ENCODE results near the gene DMRTB1.
"Not testable (repeated sequence)": the region's sequence is repeated elsewhere in the genome, so short reads cannot be mapped to it uniquely, and the experiment has no call there.

DMRTB1 gene

DNA sequence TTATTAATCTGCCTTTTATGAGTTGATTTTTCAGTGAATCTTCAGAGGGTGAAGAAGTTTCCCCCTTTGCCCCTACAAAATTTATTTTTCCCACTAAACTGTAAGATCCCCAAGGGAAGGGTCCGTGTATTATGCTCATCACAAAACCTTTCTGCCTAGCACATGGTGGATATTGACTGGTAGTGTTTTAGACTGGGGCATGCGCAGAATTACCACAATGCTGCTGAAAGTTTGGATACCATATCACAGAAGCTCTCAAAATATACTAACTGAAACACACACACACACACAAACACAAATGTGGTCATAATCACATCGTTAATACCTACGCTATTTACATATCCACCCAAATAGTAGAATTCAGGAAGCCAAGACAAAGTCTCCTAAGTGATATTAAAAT, 28.0 kb upstream of the DMRTB1 start:
- H2AFZ ChIP-seq (ENCODE audit: low read depth, low read length) = no peak overlapping the region
- H3K4me3 ChIP-seq (ENCODE audit: low read depth in 1 of 2, low read length in 2 of 2) = no peak overlapping the region
- no peaks in the 10 kb centered on the region for H3K4me1 ChIP-seq (ENCODE audit: insufficient read depth, low read length)
- H3K9ac ChIP-seq (ENCODE audit: low read depth, low read length) = no peak overlapping the region
- no peaks in the 10 kb centered on the region for H3K9me3 ChIP-seq (ENCODE audit: insufficient read depth, low read length, severe bottlenecking)
- peaks cover 13% of the 10 kb centered on the region for H3K27me3 ChIP-seq (ENCODE audit: insufficient read depth, low read length, poor library complexity)
- H3K79me2 ChIP-seq (ENCODE audit: insufficient read depth, low read length) = no peaks in the 10 kb centered on the region
- no peaks in the 10 kb centered on the region for H3K36me3 ChIP-seq (ENCODE audit: insufficient read depth, low read length)
- TF ChIP-seq, protein P1, sequence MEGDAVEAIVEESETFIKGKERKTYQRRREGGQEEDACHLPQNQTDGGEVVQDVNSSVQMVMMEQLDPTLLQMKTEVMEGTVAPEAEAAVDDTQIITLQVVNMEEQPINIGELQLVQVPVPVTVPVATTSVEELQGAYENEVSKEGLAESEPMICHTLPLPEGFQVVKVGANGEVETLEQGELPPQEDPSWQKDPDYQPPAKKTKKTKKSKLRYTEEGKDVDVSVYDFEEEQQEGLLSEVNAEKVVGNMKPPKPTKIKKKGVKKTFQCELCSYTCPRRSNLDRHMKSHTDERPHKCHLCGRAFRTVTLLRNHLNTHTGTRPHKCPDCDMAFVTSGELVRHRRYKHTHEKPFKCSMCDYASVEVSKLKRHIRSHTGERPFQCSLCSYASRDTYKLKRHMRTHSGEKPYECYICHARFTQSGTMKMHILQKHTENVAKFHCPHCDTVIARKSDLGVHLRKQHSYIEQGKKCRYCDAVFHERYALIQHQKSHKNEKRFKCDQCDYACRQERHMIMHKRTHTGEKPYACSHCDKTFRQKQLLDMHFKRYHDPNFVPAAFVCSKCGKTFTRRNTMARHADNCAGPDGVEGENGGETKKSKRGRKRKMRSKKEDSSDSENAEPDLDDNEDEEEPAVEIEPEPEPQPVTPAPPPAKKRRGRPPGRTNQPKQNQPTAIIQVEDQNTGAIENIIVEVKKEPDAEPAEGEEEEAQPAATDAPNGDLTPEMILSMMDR (IDR thresholded peaks at IDR 0.05; ENCODE audit: borderline replicate concordance, extremely low read depth, low read length, poor library complexity, severe bottlenecking) = no peak
- no peak for TF ChIP-seq EZH2 (IDR thresholded peaks at IDR 0.05; ENCODE audit: borderline replicate concordance, low read depth, low read length, severe bottlenecking)
- H3K27ac ChIP-seq (ENCODE audit: low read length) = no peak overlapping the region
- no peaks in the 10 kb centered on the region for H4K20me1 ChIP-seq (ENCODE audit: insufficient read depth, low read length)
- no peak for ATAC-seq (ENCODE audit: insufficient read depth, low read depth)
- H3K4me2 ChIP-seq (ENCODE audit: insufficient read depth, low read length) = no peak overlapping the region
- DNase-seq = no peak

DNA sequence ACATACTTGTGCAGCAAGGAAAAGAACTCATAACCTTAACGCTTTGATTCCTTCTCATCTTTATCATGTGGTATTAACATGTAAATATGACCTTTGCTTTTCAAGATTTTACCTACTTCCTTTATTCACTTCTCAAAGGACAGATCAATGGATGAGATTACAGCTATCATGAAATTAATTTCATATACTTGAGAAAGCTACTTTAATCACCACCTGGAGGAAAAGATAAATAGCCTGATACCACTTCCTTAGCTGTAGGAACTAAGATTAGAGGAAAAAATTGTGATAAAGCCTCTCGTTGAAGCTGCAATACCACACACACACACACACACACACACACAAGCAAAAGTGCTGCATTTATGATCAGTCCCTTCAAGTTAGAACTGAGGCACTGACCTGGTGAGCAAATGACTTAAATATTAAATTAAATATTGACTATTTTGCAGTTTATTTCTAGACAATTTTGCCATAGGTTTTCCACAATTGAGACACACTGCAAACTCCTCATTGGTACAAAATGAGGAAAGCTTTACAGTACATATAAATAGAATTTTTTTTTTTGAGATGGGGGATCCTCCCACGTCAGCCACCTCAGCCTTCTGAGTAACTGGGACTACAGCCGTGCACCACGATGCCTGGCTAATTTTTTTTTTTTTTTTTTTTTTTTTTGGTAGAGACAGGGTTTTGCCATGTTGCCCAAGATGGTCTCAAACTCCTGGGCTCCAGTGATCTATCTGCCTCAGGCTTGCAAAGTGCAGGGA, 27.2 kb upstream of the DMRTB1 start:
- Histone ChIP-seq H3K4me2 (ENCODE audit: insufficient read depth, low read length) (no peak overlapping the region), H4K20me1 (ENCODE audit: insufficient read depth, low read length) (no peaks in the 10 kb centered on the region), H3K27ac (ENCODE audit: low read length) (no peak overlapping the region), H3K4me1 (ENCODE audit: insufficient read depth, low read length) (no peaks in the 10 kb centered on the region), H3K79me2 (ENCODE audit: insufficient read depth, low read length) (no peaks in the 10 kb centered on the region), H3K27me3 (ENCODE audit: insufficient read depth, low read length, poor library complexity) (peaks cover 16% of the 10 kb centered on the region), H3K4me3 (ENCODE audit: low read depth in 1 of 2, low read length in 2 of 2) (no peak overlapping the region), H3K36me3 (ENCODE audit: insufficient read depth, low read length) (no peaks in the 10 kb centered on the region), H3K9ac (ENCODE audit: low read depth, low read length) (no peak overlapping the region), H3K9me3 (ENCODE audit: insufficient read depth, low read length, severe bottlenecking) (no peaks in the 10 kb centered on the region), H2AFZ (ENCODE audit: low read depth, low read length) (no peak overlapping the region)
- TF ChIP-seq EZH2 (IDR thresholded peaks at IDR 0.05; ENCODE audit: borderline replicate concordance, low read depth, low read length, severe bottlenecking) = no peak
- TF ChIP-seq, protein P1 (IDR thresholded peaks at IDR 0.05; ENCODE audit: borderline replicate concordance, extremely low read depth, low read length, poor library complexity, severe bottlenecking) = no peak
- no peak for ATAC-seq (ENCODE audit: insufficient read depth, low read depth)
- no peak for DNase-seq

DNA sequence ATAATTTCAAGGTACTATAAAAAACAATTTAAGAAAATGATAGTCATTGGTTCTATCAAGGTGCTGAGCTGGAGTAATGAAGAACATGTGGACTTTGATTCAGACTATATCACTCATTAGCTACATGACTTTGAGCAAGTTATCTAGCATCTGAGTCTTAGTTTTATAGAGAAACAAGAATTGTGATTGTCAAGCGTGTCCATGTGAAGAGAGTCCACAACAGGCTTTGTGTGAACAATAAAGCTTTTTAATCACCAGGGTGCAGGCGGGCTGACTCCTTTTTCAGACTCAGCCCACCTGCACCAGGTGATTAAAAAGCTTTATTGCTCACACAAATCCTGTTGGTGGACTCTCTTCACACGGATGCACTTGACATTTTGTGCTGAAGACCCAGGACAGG, 26.6 kb upstream of the DMRTB1 start:
- Histone ChIP-seq H3K27me3 (ENCODE audit: insufficient read depth, low read length, poor library complexity) (peaks cover 16% of the 10 kb centered on the region), H3K4me2 (ENCODE audit: insufficient read depth, low read length) (no peak overlapping the region), H3K27ac (ENCODE audit: low read length) (no peak overlapping the region), H4K20me1 (ENCODE audit: insufficient read depth, low read length) (no peaks in the 10 kb centered on the region), H2AFZ (ENCODE audit: low read depth, low read length) (no peak overlapping the region), H3K36me3 (ENCODE audit: insufficient read depth, low read length) (no peaks in the 10 kb centered on the region), H3K4me1 (ENCODE audit: insufficient read depth, low read length) (no peaks in the 10 kb centered on the region), H3K4me3 (ENCODE audit: low read depth in 1 of 2, low read length in 2 of 2) (no peak overlapping the region), H3K9me3 (ENCODE audit: insufficient read depth, low read length, severe bottlenecking) (no peaks in the 10 kb centered on the region), H3K79me2 (ENCODE audit: insufficient read depth, low read length) (no peaks in the 10 kb centered on the region), H3K9ac (ENCODE audit: low read depth, low read length) (no peak overlapping the region)
- ATAC-seq (ENCODE audit: insufficient read depth, low read depth) = no peak
- no peak for DNase-seq
- TF ChIP-seq, protein P1 (IDR thresholded peaks at IDR 0.05; ENCODE audit: borderline replicate concordance, extremely low read depth, low read length, poor library complexity, severe bottlenecking) = no peak
- TF ChIP-seq EZH2 (IDR thresholded peaks at IDR 0.05; ENCODE audit: borderline replicate concordance, low read depth, low read length, severe bottlenecking) = no peak

DNA sequence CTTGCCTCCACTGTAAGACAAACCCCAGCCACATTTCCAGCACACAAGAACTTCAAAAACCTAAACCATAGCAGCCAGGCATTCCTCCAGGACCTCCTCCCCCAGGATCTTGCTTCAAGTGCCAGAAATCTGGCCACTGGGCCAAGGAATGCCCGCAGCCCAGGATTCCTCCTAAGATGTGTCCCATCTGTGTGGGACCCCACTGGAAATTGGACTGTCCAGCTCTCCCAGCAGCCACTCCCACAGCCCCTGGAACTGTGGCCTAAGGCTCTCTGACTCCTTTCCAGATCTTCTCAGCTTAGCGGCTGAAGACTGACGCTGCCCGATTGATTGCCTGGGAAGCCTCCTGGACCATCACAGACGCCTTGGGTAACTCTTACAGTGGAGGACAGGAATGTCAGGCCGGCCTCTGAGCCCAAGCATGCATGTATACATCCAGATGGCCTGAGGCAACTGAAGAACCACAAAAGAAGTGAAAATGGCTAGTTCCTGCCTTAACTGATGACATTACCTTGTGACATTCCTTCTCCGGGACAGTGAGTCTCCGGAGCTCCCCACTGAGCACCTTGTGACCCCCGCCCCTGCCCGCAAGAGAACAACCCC, 24.7 kb upstream of the DMRTB1 start:
- H3K4me1 ChIP-seq (ENCODE audit: insufficient read depth, low read length); ATAC-seq (ENCODE audit: insufficient read depth, low read depth); H3K36me3 ChIP-seq (ENCODE audit: insufficient read depth, low read length); H3K4me2 ChIP-seq (ENCODE audit: insufficient read depth, low read length); H2AFZ ChIP-seq (ENCODE audit: low read depth, low read length); H3K9me3 ChIP-seq (ENCODE audit: insufficient read depth, low read length, severe bottlenecking); H3K9ac ChIP-seq (ENCODE audit: low read depth, low read length); DNase-seq; H3K4me3 ChIP-seq (ENCODE audit: low read depth in 1 of 2, low read length in 2 of 2); H3K27ac ChIP-seq (ENCODE audit: low read length); H4K20me1 ChIP-seq (ENCODE audit: insufficient read depth, low read length); H3K79me2 ChIP-seq (ENCODE audit: insufficient read depth, low read length): not testable (repeated sequence)
- peaks cover 16% of the 10 kb centered on the region for H3K27me3 ChIP-seq (ENCODE audit: insufficient read depth, low read length, poor library complexity)

Measured in DND-41 (cell line).